Measurements from ENCODE around the gene WNT9A.

DNA sequence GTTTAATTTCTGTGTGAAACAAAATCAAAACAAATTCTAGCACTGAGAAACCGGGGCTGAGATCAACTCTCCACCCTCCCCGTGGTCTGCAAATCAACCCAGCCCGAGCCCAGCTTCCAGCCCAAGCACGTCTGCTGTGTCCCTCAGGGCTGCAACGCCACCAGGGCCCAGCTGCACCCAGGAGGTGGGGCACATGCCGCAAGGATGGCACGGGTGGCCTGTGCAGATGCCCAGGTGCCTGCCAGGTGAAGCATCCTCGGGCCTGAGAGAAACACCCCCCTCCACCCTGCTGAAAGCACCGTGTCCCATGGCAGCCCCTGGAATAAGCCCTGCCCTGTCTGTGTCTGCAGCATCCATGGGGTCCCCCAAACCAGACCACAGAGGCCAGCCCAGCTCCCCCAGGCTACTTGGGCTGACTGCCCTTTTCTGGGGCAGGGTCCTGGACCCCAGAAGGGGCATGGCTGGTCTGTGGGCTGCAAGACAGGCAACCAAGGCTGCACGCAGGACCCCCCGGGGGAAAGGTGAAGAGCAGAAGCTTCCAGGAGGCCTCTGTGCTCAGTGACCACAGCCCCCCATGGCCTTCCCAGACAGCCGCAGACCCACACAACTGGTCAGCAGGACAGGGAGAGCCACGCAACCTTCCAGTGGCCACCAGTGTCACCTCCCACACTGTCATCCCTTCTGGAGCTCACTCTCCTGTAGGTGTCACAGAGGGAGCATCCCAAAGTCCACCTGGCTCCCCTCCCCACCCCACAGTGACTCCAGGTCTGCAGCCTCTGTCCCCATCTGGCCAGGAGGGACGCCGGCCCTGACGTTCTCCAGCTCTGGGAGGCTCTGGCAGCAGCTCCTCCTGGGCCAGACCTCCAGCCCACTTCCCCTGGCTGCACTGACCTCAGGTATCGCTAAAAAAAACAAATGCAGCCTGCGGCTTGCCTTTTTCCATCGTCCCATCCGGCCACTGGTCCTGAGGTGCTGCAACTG lies 7.7 kb downstream of the WNT9A start:
- TF ChIP-seq, protein P1, sequence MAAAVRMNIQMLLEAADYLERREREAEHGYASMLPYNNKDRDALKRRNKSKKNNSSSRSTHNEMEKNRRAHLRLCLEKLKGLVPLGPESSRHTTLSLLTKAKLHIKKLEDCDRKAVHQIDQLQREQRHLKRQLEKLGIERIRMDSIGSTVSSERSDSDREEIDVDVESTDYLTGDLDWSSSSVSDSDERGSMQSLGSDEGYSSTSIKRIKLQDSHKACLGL (CRISPR knock-in tag; IDR thresholded peaks at IDR 0.05; ENCODE audit: borderline replicate concordance, poor library complexity, severe bottlenecking) = no peak
- TF ChIP-seq PRDM10 (IDR thresholded peaks at IDR 0.05; ENCODE audit: partially characterized antibody) (no peak), ZBTB26 (CRISPR knock-in tag; IDR thresholded peaks at IDR 0.05) (no peak), CTCF (IDR thresholded peaks at IDR 0.05 in 2 of 3, conservative IDR thresholded peaks at IDR 0.05 in 1 of 3; ENCODE audit: insufficient read depth in 2 of 3, low read depth in 1 of 3, low read length in 3 of 3) (no peak), NKRF (IDR thresholded peaks at IDR 0.05; ENCODE audit: borderline replicate concordance) (no peak), TAF1 (IDR thresholded peaks at IDR 0.05; ENCODE audit: control insufficient read depth, extremely low read depth, insufficient read depth, low read length, severe bottlenecking) (no peak), YY1 (IDR thresholded peaks at IDR 0.05; ENCODE audit: borderline replicate concordance in 1 of 3, control insufficient read depth in 1 of 3, extremely low read depth in 1 of 3, insufficient read depth in 3 of 3, insufficient read length in 1 of 3, insufficient replicate concordance in 2 of 3, low read depth in 1 of 3, low read length in 2 of 3) (no peak)
